ENCODE data around the gene SUMF1. TPM values are rescaled to one million over a fixed set of nuclear protein-coding genes. Genes with fewer than 3 reads are reported as not detected.

SUMF1 gene
- total and polyA plus RNA-seq, 8 donors: 5.3 to 170 (median 39.9) TPM

DNA sequence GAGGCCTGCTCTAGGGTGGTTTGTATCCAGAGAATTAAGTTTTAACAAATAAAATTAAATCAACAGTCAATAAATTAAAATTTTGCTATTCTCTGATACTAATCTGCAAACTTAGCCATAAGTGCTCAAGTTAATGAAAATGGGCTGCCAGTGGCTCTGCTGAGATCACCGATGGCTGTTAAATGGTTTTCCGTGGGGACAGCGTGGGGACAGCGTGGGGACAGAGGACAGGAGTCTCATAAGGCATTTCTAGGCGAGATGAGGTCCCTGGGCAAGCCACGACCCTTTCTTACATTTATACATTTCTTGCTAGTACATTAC, 110.9 kb downstream of the SUMF1 start:
- TF ChIP-seq EP300 (IDR thresholded peaks at IDR 0.05) (no peak), CTCF (IDR thresholded peaks at IDR 0.05) (no peak), POLR2A (IDR thresholded peaks at IDR 0.05) (no peak), POLR2AphosphoS5 (IDR thresholded peaks at IDR 0.05) (no peak)
- intact Hi-C loops (cut with DNase I; ENCODE audit: low total_unique reads): no loop called here
- WGBS, 5 donors: 80 to 87% (median 85%) methylated on average over 6 of the region's 6 CpGs

GRCh38 chr3:4355401-4356219, 111.5 kb downstream of the SUMF1 start:
- WGBS, 5 donors: 26 to 41% (median 29%) methylated on average over 6 of the region's 6 CpGs
- H3K4me1 ChIP-seq: peaks cover 20 to 59% (median 38%) of the 10 kb centered on the region in 4 donors
- H3K27ac ChIP-seq: peak overlapping the region in 4 of 5 donors; percentile 16 to 33 (median 30)
- intact Hi-C loops (cut with DNase I; ENCODE audit: low total_unique reads): no loop called here
- no peaks in the 10 kb centered on the region for H3K36me3 ChIP-seq
- H3K27me3 ChIP-seq: no peaks in the 10 kb centered on the region
- no peaks in the 10 kb centered on the region for H3K9me3 ChIP-seq
- DNase-seq: peak; percentile 48 to 80
- H3K4me3 ChIP-seq: no peak overlapping the region
- TF ChIP-seq CTCF (IDR thresholded peaks at IDR 0.05) (no peak), POLR2AphosphoS5 (IDR thresholded peaks at IDR 0.05) (peak in 1 of 3 donors; percentile 65)

More for the DNA sequence above, 110.9 kb downstream of the SUMF1 start:
- no peaks in the 10 kb centered on the region for H3K9me3 ChIP-seq
- no peaks in the 10 kb centered on the region for H3K27me3 ChIP-seq
- peaks cover 20 to 55% (median 35%) of the 10 kb centered on the region in 4 donors for H3K4me1 ChIP-seq
- DNase-seq: no peak
- H3K4me3 ChIP-seq: no peak overlapping the region
- H3K27ac ChIP-seq: peak overlapping the region in 3 of 5 donors; percentile 30 to 33 (median 30)
- H3K36me3 ChIP-seq: no peaks in the 10 kb centered on the region

DNA sequence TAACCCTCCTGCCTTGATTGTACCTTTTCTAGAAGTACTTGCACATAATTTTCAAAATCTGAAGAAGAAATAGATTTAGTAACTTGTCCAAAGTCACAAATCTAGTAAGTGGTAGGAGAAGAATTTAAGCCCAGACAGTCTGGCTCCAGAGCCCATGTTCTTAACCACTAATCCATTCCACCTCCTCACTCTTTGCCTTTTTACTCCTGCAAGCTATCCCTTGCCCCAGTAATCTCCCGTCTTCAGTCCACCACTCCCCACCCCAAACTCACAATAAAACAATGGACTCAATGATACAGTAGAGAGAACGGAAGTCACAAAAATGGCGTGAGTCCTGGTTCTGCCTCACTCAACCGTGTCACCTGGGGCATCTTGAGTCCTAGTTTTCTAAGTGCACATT, 115.2 kb downstream of the SUMF1 start:
- TF ChIP-seq POLR2A (IDR thresholded peaks at IDR 0.05) (no peak), CTCF (IDR thresholded peaks at IDR 0.05) (no peak), EP300 (IDR thresholded peaks at IDR 0.05) (no peak), POLR2AphosphoS5 (IDR thresholded peaks at IDR 0.05) (no peak)
- Histone ChIP-seq H3K27me3 (no peaks in the 10 kb centered on the region), H3K27ac (peak overlapping the region in 3 of 5 donors; percentile 41 to 77 (median 55)), H3K4me3 (no peak overlapping the region), H3K9me3 (no peaks in the 10 kb centered on the region), H3K36me3 (no peaks in the 10 kb centered on the region), H3K4me1 (peaks cover 18 to 44% (median 30%) of the 10 kb centered on the region in 4 donors)
- 79 to 87% (median 85%) methylated on average over 4 of the region's 4 CpGs for WGBS, 5 donors
- intact Hi-C loops (cut with DNase I; ENCODE audit: low total_unique reads): loop anchor here (5.0 kb wide), 1 partner anchor 280 kb away; no protein-coding TSS in a partner anchor
- DNase-seq: no peak

GRCh38 chr3:4351164-4351855, 115.8 kb downstream of the SUMF1 start:
- 20 to 41% (median 26%) methylated on average over 11 of the region's 11 CpGs for WGBS, 5 donors
- H3K36me3 ChIP-seq: no peaks in the 10 kb centered on the region
- H3K9me3 ChIP-seq: no peaks in the 10 kb centered on the region
- TF ChIP-seq EP300 (IDR thresholded peaks at IDR 0.05) (no peak), POLR2A (IDR thresholded peaks at IDR 0.05) (no peak), POLR2AphosphoS5 (IDR thresholded peaks at IDR 0.05) (no peak), CTCF (IDR thresholded peaks at IDR 0.05) (no peak)
- H3K4me3 ChIP-seq: peak overlapping the region; percentile 12 to 26 (median 15)
- intact Hi-C loops (cut with DNase I; ENCODE audit: low total_unique reads): loop anchor here (5.0 kb wide), 1 partner anchor 281 kb away; no protein-coding TSS in a partner anchor
- no peaks in the 10 kb centered on the region for H3K27me3 ChIP-seq
- H3K4me1 ChIP-seq: peaks cover 13 to 39% (median 25%) of the 10 kb centered on the region in 4 donors
- peak in 1 of 2 donors; percentile 26 for DNase-seq
- peak overlapping the region in 4 of 5 donors; percentile 9 to 77 (median 48) for H3K27ac ChIP-seq

All from stomach (tissue), 9 donors.